HepG2 (cell line): ENCODE data around the gene TIA1. TPM values are rescaled to one million over a fixed set of nuclear protein-coding genes. Genes with fewer than 3 reads are reported as not detected.
"Not testable (repeated sequence)": the region's sequence is repeated elsewhere in the genome, so short reads cannot be mapped to it uniquely, and the experiment has no call there.

Experiments
- ATAC-seq: fragments of 200-7000 bp; cut with Tn5 transposase; 3 replicates; pipeline ENCODE4 v1.9.1; 2020; ENCODE audit warnings: mild to moderate bottlenecking, moderate library complexity
- BruUV-seq: library from RNA; stranded (reverse); fragments of 400-500 nt; replicated peaks from 2 replicates; lab custom pipeline; 2021; lab: Mats Ljungman, UMichigan
- CTCF ChIA-PET: fragments of 300-600 bp; formaldehyde crosslinking; extraction: SDS; loops from one replicate; lab custom pipeline; 2021; ENCODE audit warnings: low total read pairs, inconsistent platforms, low intra/inter-chr PET ratio; lab: Yijun Ruan, JAX
- POLR2A ChIA-PET: fragments of 350-600 bp; sonication (Branson Sonifier 250); formaldehyde crosslinking; loops from one replicate; lab custom pipeline; 2020; ENCODE audit warnings: antibody characterized with exemption, inconsistent platforms; lab: Yijun Ruan, JAX
- DNase-seq: peaks from one replicate; pipeline ENCODE4 v3.0.0-alpha.2; 2015; ENCODE audit warnings: low spot score
- FAIRE-seq: peaks from 3 replicates; lab custom pipeline; 2011; peaks lifted over from hg19 to GRCh38; lab: Jason Lieb, UNC
- H2AFZ ChIP-seq: one replicate; pipeline ENCODE4 v1.6.1; 2011; ENCODE audit warnings: low read length, inconsistent platforms
- H3K27ac ChIP-seq: fragments of 300-600 bp; 3 replicates; pipeline ENCODE4 v1.8.0; 2011; ENCODE audit warnings: mixed run types, mild to moderate bottlenecking, mixed read lengths, low read length, inconsistent platforms; ENCODE audit not compliant: insufficient read depth; ENCODE audit errors: extremely low read length
- H3K27me3 ChIP-seq, 2 experiments: fragments of 200-600 bp in 1 of 2; 2 replicates in 1 of 2; 3 replicates in 1 of 2; pipeline versions ENCODE4 v1.6.0 to v1.8.0; 2011; ENCODE audit warnings: low read length in 2 of 2, mild to moderate bottlenecking in 2 of 2, moderate library complexity in 2 of 2, inconsistent platforms in 1 of 2; ENCODE audit not compliant: insufficient read depth in 2 of 2, control insufficient read depth in 1 of 2
- H3K36me3 ChIP-seq, 2 experiments: fragments of 200-600 bp in 1 of 2; replicated peaks in 1 of 2; 2 replicates in 1 of 2; 3 replicates in 1 of 2; pipeline versions ENCODE4 v1.5.1 to v1.8.0; 2011; ENCODE audit warnings: low read length in 2 of 2, inconsistent platforms in 1 of 2; ENCODE audit not compliant: insufficient read depth in 2 of 2, control insufficient read depth in 1 of 2
- H3K4me1 ChIP-seq: 2 replicates; pipeline ENCODE4 v1.5.1; 2012; ENCODE audit warnings: low read length, inconsistent platforms; ENCODE audit not compliant: insufficient read depth
- H3K4me2 ChIP-seq: 2 replicates; pipeline ENCODE4 v1.6.0; 2011; ENCODE audit warnings: low read depth, low read length, inconsistent platforms
- H3K4me3 ChIP-seq, 3 experiments: fragments of 200-600 bp in 1 of 3; sonication (generic), shearing (Covaris generic) in 1 of 3; replicated peaks in 1 of 3; 2 replicates each; pipeline ENCODE4 v1.5.1; 2011 to 2016; ENCODE audit warnings: low read length in 3 of 3, inconsistent platforms in 2 of 3, low read depth in 2 of 3, mild to moderate bottlenecking in 2 of 3, control low read depth in 1 of 3, mixed read lengths in 1 of 3; ENCODE audit not compliant: insufficient read depth in 1 of 3
- H3K79me2 ChIP-seq: one replicate; pipeline ENCODE4 v1.6.1; 2011; ENCODE audit warnings: low read length, inconsistent platforms; ENCODE audit not compliant: insufficient read depth
- H3K9ac ChIP-seq: 2 replicates; pipeline ENCODE4 v1.6.0; 2011; ENCODE audit warnings: mild to moderate bottlenecking, low read depth, low read length, inconsistent platforms; ENCODE audit not compliant: insufficient read depth
- H3K9me3 ChIP-seq: 2 replicates; pipeline ENCODE4 v1.5.1; 2012; ENCODE audit warnings: mild to moderate bottlenecking, low read length
- H4K20me1 ChIP-seq: 2 replicates; pipeline ENCODE4 v1.6.0; 2011; ENCODE audit warnings: inconsistent platforms, mild to moderate bottlenecking, low read length, moderate library complexity; ENCODE audit not compliant: insufficient read depth
- AGO2 ChIP-seq: fragments of 200-400 bp; formaldehyde crosslinking; optimal IDR thresholded peaks from 2 replicates; pipeline ENCODE3; 2017; ENCODE audit warnings: mild to moderate bottlenecking, low read depth, low read length, moderate library complexity
- SSRP1 ChIP-seq: IDR thresholded peaks from 2 replicates; pipeline ENCODE4 v1.6.1; 2016; ENCODE audit warnings: control low read depth
- ZNF646 ChIP-seq: sonication (generic); formaldehyde crosslinking; IDR thresholded peaks from 2 replicates; pipeline ENCODE4 v1.9.0; 2021; ENCODE audit warnings: mild to moderate bottlenecking, missing genetic modification reagents
- ZSCAN25 ChIP-seq: sonication (generic); formaldehyde crosslinking; IDR thresholded peaks from 2 replicates; pipeline ENCODE4 v1.8.0; 2022; ENCODE audit warnings: mild to moderate bottlenecking, missing genetic modification reagents
- WGBS: methylation state at CpG from one replicate; pipeline ENCODE4 v1.1.6; 2017; ENCODE audit warnings: low lambda C conversion rate; 5-methylcytosine and 5-hydroxymethylcytosine counted together
- in situ Hi-C: cut with HindIII; loops from 2 replicates; pipeline ENCODE4 v1.10.0; 2017; ENCODE audit warnings: low pct_unique_long_range_greater_than_20kb; ENCODE audit not compliant: extremely low pct_ligation_motif_present
- intact Hi-C: fragments of 100-400 bp; cut with micrococcal nuclease; formaldehyde crosslinking; loops from one replicate; pipeline ENCODE4 v1.10.0; 2022; ENCODE audit not compliant: unreplicated experiment
- polyA plus RNA-seq, 8 experiments: library from polyadenylated mRNA; depleted of rRNA in 3 of 8; stranded (reverse) in 7 of 8; unstranded in 1 of 8; fragments of >200 nt; fragmentation: Illumina TruSeq in 4 of 8; extraction: Trizol in 4 of 8; gene quantifications; 2 replicates each; pipeline versions ENCODE4 v1.2.1 to v1.2.3, GENCODE V29; 2011 to 2016; ENCODE audit warnings: low read depth in 4 of 8, missing spikeins in 1 of 8, mixed read lengths in 1 of 8; ENCODE audit not compliant: insufficient read depth in 1 of 8
- total RNA-seq, 5 experiments: library from RNA; depleted of rRNA; stranded (reverse); fragments of >200 nt; fragmentation: Illumina TruSeq; extraction: Trizol; gene quantifications; 2 replicates each; pipeline ENCODE4 v1.2.3, GENCODE V29; 2016; ENCODE audit warnings: low read depth in 1 of 5
- TF ChIP-seq, protein P1 (sequence below): IDR thresholded peaks from 2 replicates; pipeline ENCODE4 v1.4.0; 2020; ENCODE audit warnings: mild to moderate bottlenecking, missing genetic modification reagents

Gene TIA1
- total and polyA plus RNA-seq, 2 of the 13 experiments (the other 11 are each of a cell fraction or from before 2014, with no cell fraction given), result 209 to 319 TPM

DNA sequence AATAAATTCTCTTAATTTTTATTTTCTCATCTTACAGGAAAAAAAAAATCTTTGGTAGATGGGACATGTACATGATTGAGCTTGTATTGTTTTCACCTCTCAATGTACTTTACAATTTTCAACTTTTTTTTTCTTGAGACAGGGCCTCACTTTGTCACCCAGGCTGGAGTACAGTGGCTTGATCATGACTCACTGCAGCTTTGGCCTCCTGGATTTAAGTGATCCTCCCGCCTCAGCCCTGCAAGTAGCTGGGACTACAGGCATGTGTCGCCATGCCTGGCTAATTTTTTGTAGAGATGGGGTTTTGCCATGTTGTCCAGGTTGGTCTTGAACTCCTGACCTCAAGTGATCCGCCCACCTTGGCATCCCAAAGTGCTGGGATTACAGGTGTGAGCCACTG, 25.1 kb downstream of the TIA1 start:
- H3K79me2 ChIP-seq, H2AFZ ChIP-seq, DNase-seq, in situ Hi-C loops, FAIRE-seq, H3K4me3 ChIP-seq, BruUV-seq, H3K9me3 ChIP-seq, CTCF ChIA-PET, intact Hi-C loops, H3K4me1 ChIP-seq, H4K20me1 ChIP-seq, H3K9ac ChIP-seq, POLR2A ChIA-PET, H3K27ac ChIP-seq, H3K27me3 ChIP-seq, ATAC-seq, H3K4me2 ChIP-seq: not testable (repeated sequence)
- peak; percentile 73; the same call in 1 of the 2 replicates for TF ChIP-seq ZSCAN25 (CRISPR knock-in tag)
- 99% methylated on average over 3 of the region's 3 CpGs for WGBS
- H3K36me3 ChIP-seq, result peaks cover 27 to 90% of the 10 kb centered on the region in 2 experiments

DNA sequence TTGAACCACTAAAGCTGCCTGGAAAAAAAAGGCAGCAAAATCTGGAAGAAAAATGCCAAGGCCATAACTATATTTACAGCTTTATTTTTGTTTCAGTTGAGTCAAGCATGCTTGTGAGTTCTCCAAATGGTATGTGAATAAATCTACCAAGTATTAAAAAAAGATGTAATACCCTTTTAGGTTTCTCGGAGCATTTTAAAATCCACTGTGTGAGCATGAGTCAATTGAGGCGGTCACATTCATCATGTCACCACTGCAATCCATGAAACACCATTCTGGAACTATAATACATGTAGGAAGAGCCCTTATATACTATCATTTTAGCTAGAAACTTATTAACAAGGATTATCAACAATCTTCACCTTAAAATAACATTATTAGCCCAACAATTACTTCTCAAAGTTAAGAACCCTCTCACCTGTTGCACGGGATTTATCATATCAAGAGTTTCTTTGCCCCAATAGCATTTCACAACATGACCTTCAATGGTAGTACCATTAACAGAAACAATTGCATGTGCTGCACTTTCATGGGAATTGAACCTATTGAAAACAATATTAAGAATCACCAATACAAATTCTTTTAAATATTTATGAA, 33.4 kb downstream of the TIA1 start:
- Histone ChIP-seq H3K27me3 (no peaks in the 10 kb centered on the region), H3K9me3 (no peaks in the 10 kb centered on the region), H4K20me1 (no peaks in the 10 kb centered on the region), H3K27ac (no peak overlapping the region), H3K4me3 (no peak overlapping the region)
- BruUV-seq, result no TSS peak
- no peak for ATAC-seq
- ChIA-PET POLR2A (no interaction called here), CTCF (no interaction called here)
- WGBS, result 94% methylated on average over 3 of the region's 3 CpGs
- FAIRE-seq, result no peak
- TF ChIP-seq, protein P1, sequence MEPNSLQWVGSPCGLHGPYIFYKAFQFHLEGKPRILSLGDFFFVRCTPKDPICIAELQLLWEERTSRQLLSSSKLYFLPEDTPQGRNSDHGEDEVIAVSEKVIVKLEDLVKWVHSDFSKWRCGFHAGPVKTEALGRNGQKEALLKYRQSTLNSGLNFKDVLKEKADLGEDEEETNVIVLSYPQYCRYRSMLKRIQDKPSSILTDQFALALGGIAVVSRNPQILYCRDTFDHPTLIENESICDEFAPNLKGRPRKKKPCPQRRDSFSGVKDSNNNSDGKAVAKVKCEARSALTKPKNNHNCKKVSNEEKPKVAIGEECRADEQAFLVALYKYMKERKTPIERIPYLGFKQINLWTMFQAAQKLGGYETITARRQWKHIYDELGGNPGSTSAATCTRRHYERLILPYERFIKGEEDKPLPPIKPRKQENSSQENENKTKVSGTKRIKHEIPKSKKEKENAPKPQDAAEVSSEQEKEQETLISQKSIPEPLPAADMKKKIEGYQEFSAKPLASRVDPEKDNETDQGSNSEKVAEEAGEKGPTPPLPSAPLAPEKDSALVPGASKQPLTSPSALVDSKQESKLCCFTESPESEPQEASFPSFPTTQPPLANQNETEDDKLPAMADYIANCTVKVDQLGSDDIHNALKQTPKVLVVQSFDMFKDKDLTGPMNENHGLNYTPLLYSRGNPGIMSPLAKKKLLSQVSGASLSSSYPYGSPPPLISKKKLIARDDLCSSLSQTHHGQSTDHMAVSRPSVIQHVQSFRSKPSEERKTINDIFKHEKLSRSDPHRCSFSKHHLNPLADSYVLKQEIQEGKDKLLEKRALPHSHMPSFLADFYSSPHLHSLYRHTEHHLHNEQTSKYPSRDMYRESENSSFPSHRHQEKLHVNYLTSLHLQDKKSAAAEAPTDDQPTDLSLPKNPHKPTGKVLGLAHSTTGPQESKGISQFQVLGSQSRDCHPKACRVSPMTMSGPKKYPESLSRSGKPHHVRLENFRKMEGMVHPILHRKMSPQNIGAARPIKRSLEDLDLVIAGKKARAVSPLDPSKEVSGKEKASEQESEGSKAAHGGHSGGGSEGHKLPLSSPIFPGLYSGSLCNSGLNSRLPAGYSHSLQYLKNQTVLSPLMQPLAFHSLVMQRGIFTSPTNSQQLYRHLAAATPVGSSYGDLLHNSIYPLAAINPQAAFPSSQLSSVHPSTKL (CRISPR knock-in tag), result no peak
- TF ChIP-seq AGO2 (peak; percentile 36), SSRP1 (no peak), ZNF646 (CRISPR knock-in tag) (no peak)
- TF ChIP-seq, all 625 proteins: peak for 1
- Histone ChIP-seq H3K4me2 (no peak overlapping the region), H3K9ac (no peak overlapping the region), H3K4me1 (no peaks in the 10 kb centered on the region), H2AFZ (no peak overlapping the region), H3K36me3 (peaks cover 21 to 77% of the 10 kb centered on the region in 2 experiments), H3K79me2 (no peaks in the 10 kb centered on the region)
- DNase-seq, result no peak
- in situ Hi-C loops (no loop called here), intact Hi-C loops (no loop called here)
